Measurements from ENCODE around the gene UBASH3B.

The UBASH3B gene

GRCh38 chr11:122625976-122626665 is 29.4 kb upstream of the UBASH3B start:
- no peak for TF ChIP-seq USF1 (IDR thresholded peaks at IDR 0.05)
- no peak for TF ChIP-seq RAD21 (IDR thresholded peaks at IDR 0.05; ENCODE audit: low read depth)
- TF ChIP-seq CREB1 (IDR thresholded peaks at IDR 0.05; ENCODE audit: low read depth), result no peak
- no peak for TF ChIP-seq CEBPB (IDR thresholded peaks at IDR 0.05)
- no peak for TF ChIP-seq EGR1 (IDR thresholded peaks at IDR 0.05)
- no peak for TF ChIP-seq YY1 (IDR thresholded peaks at IDR 0.05; ENCODE audit: low read depth)
- TF ChIP-seq TEAD4 (IDR thresholded peaks at IDR 0.05), result no peak
- TF ChIP-seq ZBTB7A (IDR thresholded peaks at IDR 0.05; ENCODE audit: low read depth), result no peak
- no peak for TF ChIP-seq REST (IDR thresholded peaks at IDR 0.05; ENCODE audit: low read depth)
- TF ChIP-seq, protein P1, sequence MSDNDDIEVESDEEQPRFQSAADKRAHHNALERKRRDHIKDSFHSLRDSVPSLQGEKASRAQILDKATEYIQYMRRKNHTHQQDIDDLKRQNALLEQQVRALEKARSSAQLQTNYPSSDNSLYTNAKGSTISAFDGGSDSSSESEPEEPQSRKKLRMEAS (IDR thresholded peaks at IDR 0.05), result no peak
- no peak for TF ChIP-seq EP300 (IDR thresholded peaks at IDR 0.05; ENCODE audit: borderline replicate concordance)
- TF ChIP-seq NFIC (IDR thresholded peaks at IDR 0.05), result no peak
- TF ChIP-seq FOXM1 (IDR thresholded peaks at IDR 0.05; ENCODE audit: borderline replicate concordance, low read depth), result no peak
- TF ChIP-seq TAF1 (IDR thresholded peaks at IDR 0.05; ENCODE audit: low read depth), result no peak
- TF ChIP-seq TCF12 (IDR thresholded peaks at IDR 0.05; ENCODE audit: low read depth), result no peak

DNA sequence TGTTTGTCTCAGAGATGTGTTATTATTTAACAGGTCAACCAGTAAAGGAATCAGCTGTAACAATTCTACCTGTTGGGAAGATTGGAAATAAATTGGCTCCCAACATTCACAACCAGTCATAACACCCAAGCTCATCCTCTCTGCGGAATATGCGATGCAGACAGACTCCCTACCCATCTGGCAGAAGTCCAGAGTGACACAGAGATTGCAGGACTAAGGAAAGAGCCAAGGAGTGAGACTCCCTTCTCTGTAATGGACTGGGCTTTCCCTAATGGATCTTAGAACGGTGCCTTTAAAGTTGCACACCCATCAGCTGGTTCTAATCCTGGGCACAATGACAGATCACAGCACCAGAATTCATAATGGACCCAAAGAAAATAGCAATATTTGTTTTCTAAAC is 27.8 kb upstream of the UBASH3B start:
- TF ChIP-seq EP300 (IDR thresholded peaks at IDR 0.05; ENCODE audit: borderline replicate concordance) (no peak), REST (IDR thresholded peaks at IDR 0.05; ENCODE audit: low read depth) (no peak), FOXM1 (IDR thresholded peaks at IDR 0.05; ENCODE audit: borderline replicate concordance, low read depth) (no peak), RAD21 (IDR thresholded peaks at IDR 0.05; ENCODE audit: low read depth) (no peak), EGR1 (IDR thresholded peaks at IDR 0.05) (no peak), CEBPB (IDR thresholded peaks at IDR 0.05) (no peak), TAF1 (IDR thresholded peaks at IDR 0.05; ENCODE audit: low read depth) (no peak)
- TF ChIP-seq, protein P1 (IDR thresholded peaks at IDR 0.05), result no peak

- TF ChIP-seq RAD21 (IDR thresholded peaks at IDR 0.05; ENCODE audit: low read depth) (peak; percentile 95), EGR1 (IDR thresholded peaks at IDR 0.05) (no peak), CREB1 (IDR thresholded peaks at IDR 0.05; ENCODE audit: low read depth) (no peak)
Observed at GRCh38 chr11:122628810-122629555, 26.5 kb upstream of the UBASH3B start.

GRCh38 chr11:122632181-122632824 is 23.2 kb upstream of the UBASH3B start:
- TF ChIP-seq TEAD4 (IDR thresholded peaks at IDR 0.05) (no peak), TAF1 (IDR thresholded peaks at IDR 0.05; ENCODE audit: low read depth) (no peak), TCF12 (IDR thresholded peaks at IDR 0.05; ENCODE audit: low read depth) (no peak), USF1 (IDR thresholded peaks at IDR 0.05) (no peak), REST (IDR thresholded peaks at IDR 0.05; ENCODE audit: low read depth) (no peak), CREB1 (IDR thresholded peaks at IDR 0.05; ENCODE audit: low read depth) (no peak), YY1 (IDR thresholded peaks at IDR 0.05; ENCODE audit: low read depth) (no peak), FOXM1 (IDR thresholded peaks at IDR 0.05; ENCODE audit: borderline replicate concordance, low read depth) (no peak), EGR1 (IDR thresholded peaks at IDR 0.05) (no peak)
